Liver (tissue), 10 donors: ENCODE data around the gene STIM1. TPM values are rescaled to one million over a fixed set of nuclear protein-coding genes. Genes with fewer than 3 reads are reported as not detected.

Source experiments
- DNase-seq: peaks from one replicate; pipeline ENCODE4 v3.0.0-alpha.2; 2017; ENCODE audit warnings: low spot score
- H3K27ac ChIP-seq, 2 donors: one replicate each; pipeline ENCODE4 v1.7.0; 2013; ENCODE audit warnings: inconsistent platforms in 2 of 2, low read length in 2 of 2, control low read depth in 1 of 2, low read depth in 1 of 2, mild to moderate bottlenecking in 1 of 2
- H3K27me3 ChIP-seq, 4 donors: one replicate each; pipeline versions ENCODE4 v1.6.1 to v1.7.0; 2013; ENCODE audit warnings: low read length in 3 of 4, inconsistent platforms in 1 of 4, mild to moderate bottlenecking in 1 of 4, moderate library complexity in 1 of 4; ENCODE audit not compliant: control insufficient read depth in 4 of 4, insufficient read depth in 4 of 4
- H3K36me3 ChIP-seq, 4 donors: one replicate each; pipeline versions ENCODE4 v1.6.1 to v1.7.0; 2013; ENCODE audit warnings: low read length in 3 of 4, mild to moderate bottlenecking in 3 of 4, low read depth in 1 of 4, moderate library complexity in 1 of 4; ENCODE audit not compliant: control insufficient read depth in 4 of 4, insufficient read depth in 3 of 4
- H3K4me1 ChIP-seq, 4 donors: one replicate each; pipeline versions ENCODE4 v1.6.1 to v1.7.0; 2013; ENCODE audit warnings: low read length in 3 of 4, mild to moderate bottlenecking in 3 of 4, moderate library complexity in 1 of 4; ENCODE audit not compliant: control insufficient read depth in 4 of 4, insufficient read depth in 4 of 4
- H3K4me3 ChIP-seq, 3 donors: one replicate each; pipeline versions ENCODE4 v1.6.1 to v1.7.0; 2013; ENCODE audit warnings: low read length in 3 of 3, control low read depth in 1 of 3, low read depth in 1 of 3, mild to moderate bottlenecking in 1 of 3
- H3K9ac ChIP-seq, 2 donors: one replicate each; pipeline ENCODE4 v1.7.0; 2013; ENCODE audit warnings: low read length in 2 of 2, mild to moderate bottlenecking in 2 of 2, moderate library complexity in 2 of 2, control low read depth in 1 of 2, low read depth in 1 of 2
- H3K9me3 ChIP-seq, 4 donors: one replicate each; pipeline versions ENCODE4 v1.6.1 to v1.7.0; 2013; ENCODE audit warnings: low read length in 3 of 4; ENCODE audit not compliant: control insufficient read depth in 4 of 4
- FOXA2 ChIP-seq: IDR thresholded peaks from 2 replicates; pipeline ENCODE4 v1.6.1; 2016; ENCODE audit warnings: antibody characterized with exemption
- GABPA ChIP-seq, 2 donors: IDR thresholded peaks in 1 of 2; conservative IDR thresholded peaks in 1 of 2; 2 replicates each; pipeline ENCODE4 v1.6.1; 2016; ENCODE audit warnings: antibody characterized with exemption in 2 of 2, mild to moderate bottlenecking in 1 of 2, moderate library complexity in 1 of 2
- HNF4G ChIP-seq: IDR thresholded peaks from 2 replicates; pipeline ENCODE4 v1.6.1; 2016; ENCODE audit warnings: antibody characterized with exemption
- RAD21 ChIP-seq, 2 donors: IDR thresholded peaks; 2 replicates each; pipeline ENCODE4 v1.6.1; 2016; ENCODE audit warnings: antibody characterized with exemption in 2 of 2, mild to moderate bottlenecking in 2 of 2
- RXRA ChIP-seq, 2 donors: IDR thresholded peaks; 2 replicates each; pipeline ENCODE4 v1.6.1; 2017 to 2018; ENCODE audit warnings: antibody characterized with exemption in 2 of 2, mild to moderate bottlenecking in 1 of 2
- TAF1 ChIP-seq: conservative IDR thresholded peaks from 2 replicates; pipeline ENCODE4 v1.6.1; 2016; ENCODE audit warnings: antibody characterized with exemption, mild to moderate bottlenecking
- YY1 ChIP-seq: IDR thresholded peaks from 2 replicates; pipeline ENCODE4 v1.6.1; 2016; ENCODE audit warnings: antibody characterized with exemption, mild to moderate bottlenecking
- WGBS: extraction: QIAGEN DNeasy Blood & Tissue Kit; methylation state at CpG from one replicate; pipeline ENCODE4 v1.1.7; 2013; 5-methylcytosine and 5-hydroxymethylcytosine counted together
- polyA plus RNA-seq, 2 donors: library from polyadenylated mRNA; stranded (reverse) in 1 of 2; unstranded in 1 of 2; fragments of 200-250 nt in 1 of 2; fragments of >200 nt in 1 of 2; fragmentation: Nextera tagmentation in 1 of 2; extraction: Ambion mirVana in 1 of 2; gene quantifications; one replicate each; pipeline versions ENCODE4 v1.2.1 to v1.2.3, GENCODE V29; 2013 to 2015
- small RNA-seq: library from RNA; depleted of rRNA; stranded (forward); fragments of <200 nt; gene quantifications from one replicate; pipeline ENCODE3, GENCODE V24; 2014
- total RNA-seq, 2 donors: library from RNA; depleted of rRNA; stranded (reverse); fragments of >200 nt; gene quantifications; one replicate each; pipeline ENCODE4 v1.2.3, GENCODE V29; 2014
- TF ChIP-seq, protein P1 (sequence below): IDR thresholded peaks from 2 replicates; pipeline ENCODE4 v1.6.1; 2016; ENCODE audit warnings: antibody characterized with exemption, mild to moderate bottlenecking
- TF ChIP-seq, protein P2 (sequence below): fragments of 150-350 bp; IDR thresholded peaks from 2 replicates; pipeline ENCODE4 v1.5.1; 2017; ENCODE audit warnings: improper control_type of control experiment, low read depth, low read length; ENCODE audit not compliant: missing input control
- TF ChIP-seq, protein P3 (sequence below): IDR thresholded peaks from 2 replicates; pipeline ENCODE4 v1.6.1; 2016; ENCODE audit warnings: antibody characterized with exemption
- donor health status: healthy.
- donor health status: healthy.
- donor health status: healthy.
- donor health status: healthy.
- donor health status: healthy.

Gene STIM1
- total and polyA plus RNA-seq, 4 donors: 19.7 to 42.9 (median 25.1) TPM

DNA sequence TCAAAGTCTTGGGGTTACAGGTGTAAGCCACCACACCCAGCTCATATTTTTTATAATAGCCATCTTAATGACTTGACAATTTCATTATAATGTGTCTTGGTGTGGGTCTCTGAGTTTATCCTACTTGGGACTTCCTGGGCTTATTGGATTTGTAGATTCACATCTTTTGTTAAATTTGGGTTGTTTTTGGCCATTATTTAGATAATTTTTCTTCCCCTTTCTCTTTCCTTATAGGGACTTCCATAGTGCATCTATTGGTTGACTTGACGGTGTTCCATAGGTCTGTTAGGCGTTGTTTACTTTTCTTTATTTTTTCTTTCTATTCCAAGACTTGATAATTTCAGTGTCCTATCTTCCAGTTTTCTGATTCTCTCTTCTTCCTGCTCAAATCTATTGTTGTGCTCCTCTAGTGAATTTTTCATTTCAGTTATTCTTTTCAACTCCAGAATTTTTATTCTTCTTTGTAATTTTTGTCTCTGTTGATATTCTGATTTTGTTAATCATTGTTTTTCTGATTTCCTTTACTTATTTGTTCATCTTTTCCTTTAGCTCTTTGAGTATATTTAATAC, 284.7 kb downstream of the STIM1 start:
- no peaks in the 10 kb centered on the region for H3K27me3 ChIP-seq
- H3K4me3 ChIP-seq: no peak overlapping the region
- WGBS: 97% methylated on average over 2 of the region's 2 CpGs
- TF ChIP-seq RXRA (IDR thresholded peaks at IDR 0.05) (no peak), HNF4G (no peak), GABPA (IDR thresholded peaks at IDR 0.05 in 1 of 2, conservative IDR thresholded peaks at IDR 0.05 in 1 of 2) (no peak), RAD21 (IDR thresholded peaks at IDR 0.05) (no peak), YY1 (no peak), TAF1 (no peak), FOXA2 (no peak)
- TF ChIP-seq, protein P1, sequence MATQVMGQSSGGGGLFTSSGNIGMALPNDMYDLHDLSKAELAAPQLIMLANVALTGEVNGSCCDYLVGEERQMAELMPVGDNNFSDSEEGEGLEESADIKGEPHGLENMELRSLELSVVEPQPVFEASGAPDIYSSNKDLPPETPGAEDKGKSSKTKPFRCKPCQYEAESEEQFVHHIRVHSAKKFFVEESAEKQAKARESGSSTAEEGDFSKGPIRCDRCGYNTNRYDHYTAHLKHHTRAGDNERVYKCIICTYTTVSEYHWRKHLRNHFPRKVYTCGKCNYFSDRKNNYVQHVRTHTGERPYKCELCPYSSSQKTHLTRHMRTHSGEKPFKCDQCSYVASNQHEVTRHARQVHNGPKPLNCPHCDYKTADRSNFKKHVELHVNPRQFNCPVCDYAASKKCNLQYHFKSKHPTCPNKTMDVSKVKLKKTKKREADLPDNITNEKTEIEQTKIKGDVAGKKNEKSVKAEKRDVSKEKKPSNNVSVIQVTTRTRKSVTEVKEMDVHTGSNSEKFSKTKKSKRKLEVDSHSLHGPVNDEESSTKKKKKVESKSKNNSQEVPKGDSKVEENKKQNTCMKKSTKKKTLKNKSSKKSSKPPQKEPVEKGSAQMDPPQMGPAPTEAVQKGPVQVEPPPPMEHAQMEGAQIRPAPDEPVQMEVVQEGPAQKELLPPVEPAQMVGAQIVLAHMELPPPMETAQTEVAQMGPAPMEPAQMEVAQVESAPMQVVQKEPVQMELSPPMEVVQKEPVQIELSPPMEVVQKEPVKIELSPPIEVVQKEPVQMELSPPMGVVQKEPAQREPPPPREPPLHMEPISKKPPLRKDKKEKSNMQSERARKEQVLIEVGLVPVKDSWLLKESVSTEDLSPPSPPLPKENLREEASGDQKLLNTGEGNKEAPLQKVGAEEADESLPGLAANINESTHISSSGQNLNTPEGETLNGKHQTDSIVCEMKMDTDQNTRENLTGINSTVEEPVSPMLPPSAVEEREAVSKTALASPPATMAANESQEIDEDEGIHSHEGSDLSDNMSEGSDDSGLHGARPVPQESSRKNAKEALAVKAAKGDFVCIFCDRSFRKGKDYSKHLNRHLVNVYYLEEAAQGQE: no peak
- TF ChIP-seq, protein P2, sequence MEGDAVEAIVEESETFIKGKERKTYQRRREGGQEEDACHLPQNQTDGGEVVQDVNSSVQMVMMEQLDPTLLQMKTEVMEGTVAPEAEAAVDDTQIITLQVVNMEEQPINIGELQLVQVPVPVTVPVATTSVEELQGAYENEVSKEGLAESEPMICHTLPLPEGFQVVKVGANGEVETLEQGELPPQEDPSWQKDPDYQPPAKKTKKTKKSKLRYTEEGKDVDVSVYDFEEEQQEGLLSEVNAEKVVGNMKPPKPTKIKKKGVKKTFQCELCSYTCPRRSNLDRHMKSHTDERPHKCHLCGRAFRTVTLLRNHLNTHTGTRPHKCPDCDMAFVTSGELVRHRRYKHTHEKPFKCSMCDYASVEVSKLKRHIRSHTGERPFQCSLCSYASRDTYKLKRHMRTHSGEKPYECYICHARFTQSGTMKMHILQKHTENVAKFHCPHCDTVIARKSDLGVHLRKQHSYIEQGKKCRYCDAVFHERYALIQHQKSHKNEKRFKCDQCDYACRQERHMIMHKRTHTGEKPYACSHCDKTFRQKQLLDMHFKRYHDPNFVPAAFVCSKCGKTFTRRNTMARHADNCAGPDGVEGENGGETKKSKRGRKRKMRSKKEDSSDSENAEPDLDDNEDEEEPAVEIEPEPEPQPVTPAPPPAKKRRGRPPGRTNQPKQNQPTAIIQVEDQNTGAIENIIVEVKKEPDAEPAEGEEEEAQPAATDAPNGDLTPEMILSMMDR: no peak
- TF ChIP-seq, protein P3, sequence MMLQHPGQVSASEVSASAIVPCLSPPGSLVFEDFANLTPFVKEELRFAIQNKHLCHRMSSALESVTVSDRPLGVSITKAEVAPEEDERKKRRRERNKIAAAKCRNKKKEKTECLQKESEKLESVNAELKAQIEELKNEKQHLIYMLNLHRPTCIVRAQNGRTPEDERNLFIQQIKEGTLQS: no peak
- no peak overlapping the region for H3K27ac ChIP-seq
- no peak for DNase-seq
- no peaks in the 10 kb centered on the region for H3K4me1 ChIP-seq
- H3K9ac ChIP-seq: no peak overlapping the region
- H3K9me3 ChIP-seq: no peaks in the 10 kb centered on the region
- H3K36me3 ChIP-seq: peaks cover 0 to 22% (median 16%) of the 10 kb centered on the region in 4 donors

Small RNAs within 50 kb of the gene (small RNA-seq; reads per million reads assigned to genes)
- not detected for gene AC087441.2
- gene RF00409: not detected
- gene RPS29P20: not detected

Other genes starting within 250 kb of the STIM1 start
- gene ART5, start 213.7 kb upstream of the STIM1 start, total RNA-seq: under 1 TPM; 0.17 to 0.93 TPM
- gene ART5, start 213.7 kb upstream of the STIM1 start, polyA plus RNA-seq: not detected
- gene ART1, start 210.5 kb upstream of the STIM1 start, total RNA-seq: not detected
- gene ART1, start 210.5 kb upstream of the STIM1 start, polyA plus RNA-seq: not detected
- 1 to 10 TPM in 1 of 2 donors, under 1 TPM in 1; 0.56 to 1.7 TPM for gene CHRNA10, start 184.3 kb upstream of the STIM1 start, total RNA-seq
- gene CHRNA10, start 184.3 kb upstream of the STIM1 start, polyA plus RNA-seq: under 1 TPM; 0.10 to 0.16 TPM
- gene NUP98, start 58.1 kb upstream of the STIM1 start, total RNA-seq: 10 to 100 TPM; 68.9 to 75.0 TPM
- gene NUP98, start 58.1 kb upstream of the STIM1 start, polyA plus RNA-seq: 10 to 100 TPM; 10.9 to 18.8 TPM
- 10 to 100 TPM; 11.6 to 12.3 TPM for gene PGAP2, start 47.1 kb upstream of the STIM1 start, total RNA-seq
- 10 to 100 TPM in 1 of 2 donors, 1 to 10 TPM in 1; 10.0 to 14.8 TPM for gene PGAP2, start 47.1 kb upstream of the STIM1 start, polyA plus RNA-seq
- 10 to 100 TPM in 1 of 2 donors, 1 to 10 TPM in 1; 7.4 to 13.8 TPM for gene RHOG, start 14.7 kb upstream of the STIM1 start, total RNA-seq
- 10 to 100 TPM; 21.9 to 32.9 TPM for gene RHOG, start 14.7 kb upstream of the STIM1 start, polyA plus RNA-seq
- 10 to 100 TPM; 21.4 to 69.9 TPM for gene RRM1, start 239.1 kb downstream of the STIM1 start, total RNA-seq
- gene RRM1, start 239.1 kb downstream of the STIM1 start, polyA plus RNA-seq: 10 to 100 TPM in 1 of 2 donors, 1 to 10 TPM in 1; 8.0 to 11.2 TPM